Panc1 (cell line): ENCODE measurements around the gene FAM219B. TPM values are rescaled to one million over a fixed set of nuclear protein-coding genes. Genes with fewer than 3 reads are reported as not detected.

ENCODE experiments used
- ATAC-seq: fragments of 200-7000 bp; cut with Tn5 transposase; 2 replicates; pipeline ENCODE4 v1.9.1; 2020; ENCODE audit warnings: mild to moderate bottlenecking, moderate library complexity
- BruUV-seq: library from RNA; stranded (reverse); fragments of 400-500 nt; replicated peaks from 2 replicates; lab custom pipeline; 2021; lab: Mats Ljungman, UMichigan
- CTCF ChIA-PET: fragments of 300-600 bp; sonication (Branson Sonifier 250); formaldehyde crosslinking; loops from one replicate; lab custom pipeline; 2022; ENCODE audit warnings: antibody characterized with exemption; lab: Charles Lee
- POLR2A ChIA-PET: fragments of 300-600 bp; sonication (Branson Sonifier 250); formaldehyde crosslinking; loops from one replicate; lab custom pipeline; 2022; ENCODE audit warnings: antibody characterized with exemption; lab: Charles Lee
- DNase-seq: peaks from one replicate; pipeline ENCODE4 v3.0.0-alpha.2; 2010; ENCODE audit warnings: low read depth, low spot score
- H3K27ac ChIP-seq: 2 replicates; pipeline ENCODE4 v1.5.1; 2011; ENCODE audit warnings: mild to moderate bottlenecking, low read length, inconsistent platforms
- H3K27me3 ChIP-seq: fragments of 200-500 bp; sonication (Bioruptor generic); 2 replicates; pipeline ENCODE4 v1.6.0; 2014; ENCODE audit warnings: low read length, inconsistent platforms; ENCODE audit not compliant: control insufficient read depth, insufficient read depth
- H3K36me3 ChIP-seq: fragments of 200-500 bp; sonication (Bioruptor generic); 2 replicates; pipeline ENCODE4 v1.5.1; 2014; ENCODE audit warnings: inconsistent platforms, mild to moderate bottlenecking, low read length, moderate library complexity; ENCODE audit not compliant: control insufficient read depth, insufficient read depth
- H3K4me1 ChIP-seq: 2 replicates; pipeline ENCODE4 v1.5.1; 2011; ENCODE audit warnings: inconsistent platforms, mild to moderate bottlenecking, low read length, moderate library complexity; ENCODE audit not compliant: control insufficient read depth, insufficient read depth
- H3K4me3 ChIP-seq, 2 experiments: 2 replicates each; pipeline ENCODE4 v1.5.1; 2011 to 2012; ENCODE audit warnings: low read depth in 2 of 2, low read length in 2 of 2, mild to moderate bottlenecking in 2 of 2, inconsistent platforms in 1 of 2, moderate library complexity in 1 of 2
- H3K9me3 ChIP-seq: fragments of 200-500 bp; sonication (Bioruptor generic); 2 replicates; pipeline ENCODE4 v1.5.1; 2014; ENCODE audit warnings: low read depth, mild to moderate bottlenecking, inconsistent platforms, low read length, moderate library complexity; ENCODE audit not compliant: control insufficient read depth, insufficient read depth
- POLR2AphosphoS5 ChIP-seq: IDR thresholded peaks from 2 replicates; pipeline ENCODE4 v1.6.1; 2012; ENCODE audit warnings: mild to moderate bottlenecking, low read depth, low read length, moderate library complexity
- REST ChIP-seq, 2 experiments: IDR thresholded peaks; 2 replicates each; pipeline ENCODE4 v1.6.1; 2011 to 2012; ENCODE audit warnings: low read depth in 2 of 2, control low read depth in 1 of 2, low read length in 1 of 2, mild to moderate bottlenecking in 1 of 2, moderate library complexity in 1 of 2; ENCODE audit not compliant: insufficient read depth in 1 of 2
- SIN3A ChIP-seq: IDR thresholded peaks from 2 replicates; pipeline ENCODE4 v1.6.1; 2012; ENCODE audit warnings: low read depth, mild to moderate bottlenecking, low read length, moderate library complexity, borderline replicate concordance; ENCODE audit not compliant: insufficient read depth
- TCF7L2 ChIP-seq: IDR thresholded peaks from 2 replicates; pipeline ENCODE4 v1.6.1; 2011; ENCODE audit warnings: mild to moderate bottlenecking, low read depth, low read length, inconsistent platforms
- in situ Hi-C: cut with HindIII; loops from 2 replicates; pipeline ENCODE4 v1.10.0; 2016; ENCODE audit warnings: low sequenced_read_pairs, low pct_unique_long_range_greater_than_20kb
- intact Hi-C: fragments of 100-400 bp; cut with micrococcal nuclease; formaldehyde crosslinking; loops from one replicate; pipeline ENCODE4 v1.10.0; 2022; ENCODE audit not compliant: unreplicated experiment
- total RNA-seq: library from RNA; stranded (reverse); gene quantifications from one replicate; pipeline ENCODE4 v1.2.1, GENCODE V29; 2021; ENCODE audit not compliant: unreplicated experiment
- TF ChIP-seq, protein P1 (sequence below): fragments of 450-650 bp; IDR thresholded peaks from 2 replicates; pipeline ENCODE4 v1.5.1; 2017; ENCODE audit warnings: mild to moderate bottlenecking

Gene FAM219B
- total RNA-seq, 1 experiment from 2014 or later: 68.6 TPM

GRCh38 chr15:74933573-74933972, 26.9 kb upstream of the FAM219B start:
- TF ChIP-seq POLR2AphosphoS5 (no peak), TCF7L2 (no peak), SIN3A (no peak), REST (IDR thresholded peaks at IDR 0.05; ENCODE audit: insufficient read depth in 1 of 2, low read depth in 2 of 2, low read length in 1 of 2) (no peak)
- TF ChIP-seq, protein P1, sequence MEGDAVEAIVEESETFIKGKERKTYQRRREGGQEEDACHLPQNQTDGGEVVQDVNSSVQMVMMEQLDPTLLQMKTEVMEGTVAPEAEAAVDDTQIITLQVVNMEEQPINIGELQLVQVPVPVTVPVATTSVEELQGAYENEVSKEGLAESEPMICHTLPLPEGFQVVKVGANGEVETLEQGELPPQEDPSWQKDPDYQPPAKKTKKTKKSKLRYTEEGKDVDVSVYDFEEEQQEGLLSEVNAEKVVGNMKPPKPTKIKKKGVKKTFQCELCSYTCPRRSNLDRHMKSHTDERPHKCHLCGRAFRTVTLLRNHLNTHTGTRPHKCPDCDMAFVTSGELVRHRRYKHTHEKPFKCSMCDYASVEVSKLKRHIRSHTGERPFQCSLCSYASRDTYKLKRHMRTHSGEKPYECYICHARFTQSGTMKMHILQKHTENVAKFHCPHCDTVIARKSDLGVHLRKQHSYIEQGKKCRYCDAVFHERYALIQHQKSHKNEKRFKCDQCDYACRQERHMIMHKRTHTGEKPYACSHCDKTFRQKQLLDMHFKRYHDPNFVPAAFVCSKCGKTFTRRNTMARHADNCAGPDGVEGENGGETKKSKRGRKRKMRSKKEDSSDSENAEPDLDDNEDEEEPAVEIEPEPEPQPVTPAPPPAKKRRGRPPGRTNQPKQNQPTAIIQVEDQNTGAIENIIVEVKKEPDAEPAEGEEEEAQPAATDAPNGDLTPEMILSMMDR: no peak
- ATAC-seq: no peak

DNA sequence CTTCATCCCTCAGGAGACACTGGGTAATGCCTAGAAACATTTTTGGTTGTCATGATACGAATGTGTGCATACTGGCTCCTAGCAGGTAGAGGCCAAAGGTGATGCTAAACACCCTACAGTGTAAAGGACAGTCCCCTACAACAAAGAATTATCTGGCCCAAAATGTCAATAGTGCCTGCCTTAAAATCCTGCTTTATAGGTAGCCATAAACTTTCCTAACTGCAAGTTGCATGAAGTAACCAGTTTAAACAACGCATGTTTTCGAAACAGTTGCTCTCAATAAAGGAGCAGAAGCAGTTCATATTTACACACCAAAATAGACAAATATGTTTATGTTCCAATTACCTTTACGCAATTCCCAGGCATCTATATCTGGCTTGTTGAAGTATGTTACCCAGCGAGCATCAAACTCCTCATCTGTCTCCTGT, 22.1 kb upstream of the FAM219B start:
- POLR2A ChIA-PET: no interaction called here
- ATAC-seq (no peak), DNase-seq (no peak)
- H3K4me1 ChIP-seq: no peaks in the 10 kb centered on the region
- H3K4me3 ChIP-seq: no peak overlapping the region
- TF ChIP-seq, protein P1: no peak
- no peak for TF ChIP-seq REST (IDR thresholded peaks at IDR 0.05; ENCODE audit: insufficient read depth in 1 of 2, low read depth in 2 of 2, low read length in 1 of 2)
- TF ChIP-seq SIN3A: no peak
- TF ChIP-seq TCF7L2: no peak
- intact Hi-C loops (no loop called here), in situ Hi-C loops (no loop called here)
- H3K27me3 ChIP-seq: no peaks in the 10 kb centered on the region
- H3K9me3 ChIP-seq: no peaks in the 10 kb centered on the region
- CTCF ChIA-PET: no interaction called here
- peaks cover 26% of the 10 kb centered on the region for H3K36me3 ChIP-seq
- TSS peak; percentile 48 for BruUV-seq
- H3K27ac ChIP-seq: no peak overlapping the region

More at GRCh38 chr15:74933573-74933972, 26.9 kb upstream of the FAM219B start:
- DNase-seq: no peak
- H3K4me1 ChIP-seq: peaks cover 8% of the 10 kb centered on the region; the same call in 1 of the 2 replicates
- no TSS peak for BruUV-seq
- peaks cover 11% of the 10 kb centered on the region for H3K36me3 ChIP-seq
- H3K4me3 ChIP-seq: no peak overlapping the region
- in situ Hi-C loops (no loop called here), intact Hi-C loops (no loop called here)
- H3K27me3 ChIP-seq: no peaks in the 10 kb centered on the region
- H3K27ac ChIP-seq: no peak overlapping the region
- ChIA-PET CTCF (interaction anchor here (0.6 to 0.7 kb wide), 2 partner anchors 17 to 222 kb away, joined by 4 to 5 read pairs; no protein-coding TSS in a partner anchor), POLR2A (no interaction called here)
- no peaks in the 10 kb centered on the region for H3K9me3 ChIP-seq
